ENCODE data around the gene NPW.

NPW gene

GRCh38 chr16:1984347-1985225, 35.0 kb upstream of the NPW start:
- DNase-seq (ENCODE audit: low read depth) = no peak

GRCh38 chr16:1985466-1986150, 34.0 kb upstream of the NPW start:
- DNase-seq (ENCODE audit: low read depth) = no peak

- DNase-seq (ENCODE audit: low read depth) = no peak
Observed at GRCh38 chr16:1987198-1987597, 32.4 kb upstream of the NPW start.

GRCh38 chr16:1989209-1990100, 30.1 kb upstream of the NPW start, which contains the start of gene SYNGR3:
SYNGR3 (plus strand) TSS chr16:1989970; CDS start chr16:1990103, 133 bp downstream.
- DNase-seq (ENCODE audit: low read depth) = no peak

GRCh38 chr16:1990101-1990350, 29.6 kb upstream of the NPW start:
- no peak for DNase-seq (ENCODE audit: low read depth)

- DNase-seq (ENCODE audit: low read depth) = no peak
Observed at GRCh38 chr16:1990351-1991134, 29.0 kb upstream of the NPW start.

GRCh38 chr16:1991135-1991551, 28.4 kb upstream of the NPW start:
- DNase-seq (ENCODE audit: low read depth) = no peak

- DNase-seq (ENCODE audit: low read depth) = no peak
Observed at GRCh38 chr16:1991588-1991947, 28.0 kb upstream of the NPW start.

- DNase-seq (ENCODE audit: low read depth) = peak; percentile 84
Observed at GRCh38 chr16:1991948-1992703, 27.5 kb upstream of the NPW start.

GRCh38 chr16:1992704-1993317, 26.8 kb upstream of the NPW start:
- DNase-seq (ENCODE audit: low read depth) = no peak

- no peak for DNase-seq (ENCODE audit: low read depth)
Observed at GRCh38 chr16:1993731-1994131, 25.9 kb upstream of the NPW start.

- no peak for DNase-seq (ENCODE audit: low read depth)
Observed at GRCh38 chr16:1997494-1998359, 21.9 kb upstream of the NPW start.

- no peak for DNase-seq (ENCODE audit: low read depth)
Observed at GRCh38 chr16:1998360-1998835, 21.2 kb upstream of the NPW start.

GRCh38 chr16:1998852-1999801, 20.5 kb upstream of the NPW start:
- no peak for DNase-seq (ENCODE audit: low read depth)

GRCh38 chr16:1999866-2000514, 19.6 kb upstream of the NPW start:
- DNase-seq (ENCODE audit: low read depth) = no peak

- DNase-seq (ENCODE audit: low read depth) = no peak
Observed at GRCh38 chr16:2001035-2001434, 18.6 kb upstream of the NPW start.

GRCh38 chr16:2001456-2002355, 17.9 kb upstream of the NPW start:
- DNase-seq (ENCODE audit: low read depth) = no peak

All from fibroblast of the conjunctiva (primary cell).